K562 (cell line): Measurements from ENCODE around the gene SCAP. TPM values are rescaled to one million over a fixed set of nuclear protein-coding genes. Genes with fewer than 3 reads are reported as not detected.

Experiments
- polyA plus RNA-seq, 8 experiments: library from polyadenylated mRNA; depleted of rRNA in 4 of 8; stranded (reverse) in 5 of 8; unstranded in 3 of 8; fragments of >200 nt; fragmentation: Nextera tagmentation in 2 of 8; fragmentation: Illumina TruSeq in 1 of 8; extraction: Ambion mirVana in 2 of 8; extraction: Trizol in 1 of 8; gene quantifications; 2 replicates each; pipeline versions ENCODE4 v1.2.1 to v1.2.3, GENCODE V29; 2011 to 2014; ENCODE audit warnings: inconsistent platforms in 1 of 8, missing spikeins in 1 of 8
- total RNA-seq, 7 experiments: library from RNA; depleted of rRNA in 6 of 7; stranded (reverse); fragments of >200 nt in 6 of 7; fragmentation: Illumina TruSeq in 2 of 7; extraction: Trizol in 2 of 7; gene quantifications; 2 replicates each; pipeline versions ENCODE4 v1.2.1 to v1.2.3, GENCODE V29; 2011 to 2021; ENCODE audit warnings: low replicate concordance in 1 of 7
- TF ChIP-seq, protein P1 (sequence below): sonication (generic); formaldehyde crosslinking; IDR thresholded peaks from 2 replicates; pipeline ENCODE4 v1.8.0; 2023; ENCODE audit warnings: mild to moderate bottlenecking, missing genetic modification reagents
- TF ChIP-seq, protein P2 (sequence below): fragments of 250-450 bp; sonication (Bioruptor Pico); IDR thresholded peaks from 2 replicates; pipeline ENCODE4 v1.5.0; 2022; ENCODE audit warnings: mild to moderate bottlenecking

Gene SCAP
- total and polyA plus RNA-seq, 9 of the 15 experiments (the other 6 are each of a cell fraction or from before 2014, with no cell fraction given), result 2.6 to 104 (median 37.8) TPM

DNA sequence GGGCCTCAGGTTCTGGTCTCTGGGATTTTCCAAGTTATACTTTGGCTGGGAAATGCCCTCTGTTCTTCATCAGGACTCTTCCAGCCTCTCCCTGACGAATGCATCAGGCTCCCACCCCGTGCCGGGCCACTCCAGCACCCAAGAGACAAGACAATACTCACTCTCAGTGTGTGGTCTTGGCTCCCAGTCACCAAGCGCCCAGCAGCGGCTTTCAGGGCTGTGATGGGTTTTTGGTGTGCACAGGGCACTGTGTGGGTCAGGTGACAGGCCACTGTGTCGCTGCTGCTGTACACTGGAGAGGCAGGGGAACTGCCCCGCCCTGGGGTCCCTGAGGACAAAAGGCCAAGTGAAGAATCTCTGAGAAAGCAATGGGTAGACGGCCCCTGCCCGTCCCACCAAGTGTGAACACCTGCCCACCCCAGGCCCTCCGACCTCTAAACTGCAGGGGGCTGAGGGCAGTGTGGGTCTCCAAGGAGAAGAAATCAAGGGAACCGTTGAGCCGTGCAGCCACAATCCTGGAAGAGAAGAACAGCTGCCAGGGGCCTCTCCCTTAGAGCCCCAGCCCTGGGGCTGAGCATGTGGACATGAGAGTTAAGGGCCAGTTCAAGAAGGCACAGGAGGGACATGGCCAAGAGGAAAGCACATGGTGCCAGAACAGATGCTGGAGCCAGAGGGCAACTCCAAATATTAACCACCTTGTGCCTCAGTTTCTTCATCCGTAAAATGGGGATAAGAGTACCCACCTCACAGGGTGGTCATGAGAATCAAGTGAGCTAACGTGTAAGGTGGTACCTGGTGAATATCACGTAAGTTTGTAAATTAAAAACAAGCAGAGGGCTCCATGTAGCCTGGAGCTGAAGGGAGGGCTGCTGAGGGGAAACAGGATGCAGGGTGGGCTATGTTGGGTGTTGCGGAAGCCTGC lies 60.8 kb downstream of the SCAP start (continued):
- TF ChIP-seq, protein P1, sequence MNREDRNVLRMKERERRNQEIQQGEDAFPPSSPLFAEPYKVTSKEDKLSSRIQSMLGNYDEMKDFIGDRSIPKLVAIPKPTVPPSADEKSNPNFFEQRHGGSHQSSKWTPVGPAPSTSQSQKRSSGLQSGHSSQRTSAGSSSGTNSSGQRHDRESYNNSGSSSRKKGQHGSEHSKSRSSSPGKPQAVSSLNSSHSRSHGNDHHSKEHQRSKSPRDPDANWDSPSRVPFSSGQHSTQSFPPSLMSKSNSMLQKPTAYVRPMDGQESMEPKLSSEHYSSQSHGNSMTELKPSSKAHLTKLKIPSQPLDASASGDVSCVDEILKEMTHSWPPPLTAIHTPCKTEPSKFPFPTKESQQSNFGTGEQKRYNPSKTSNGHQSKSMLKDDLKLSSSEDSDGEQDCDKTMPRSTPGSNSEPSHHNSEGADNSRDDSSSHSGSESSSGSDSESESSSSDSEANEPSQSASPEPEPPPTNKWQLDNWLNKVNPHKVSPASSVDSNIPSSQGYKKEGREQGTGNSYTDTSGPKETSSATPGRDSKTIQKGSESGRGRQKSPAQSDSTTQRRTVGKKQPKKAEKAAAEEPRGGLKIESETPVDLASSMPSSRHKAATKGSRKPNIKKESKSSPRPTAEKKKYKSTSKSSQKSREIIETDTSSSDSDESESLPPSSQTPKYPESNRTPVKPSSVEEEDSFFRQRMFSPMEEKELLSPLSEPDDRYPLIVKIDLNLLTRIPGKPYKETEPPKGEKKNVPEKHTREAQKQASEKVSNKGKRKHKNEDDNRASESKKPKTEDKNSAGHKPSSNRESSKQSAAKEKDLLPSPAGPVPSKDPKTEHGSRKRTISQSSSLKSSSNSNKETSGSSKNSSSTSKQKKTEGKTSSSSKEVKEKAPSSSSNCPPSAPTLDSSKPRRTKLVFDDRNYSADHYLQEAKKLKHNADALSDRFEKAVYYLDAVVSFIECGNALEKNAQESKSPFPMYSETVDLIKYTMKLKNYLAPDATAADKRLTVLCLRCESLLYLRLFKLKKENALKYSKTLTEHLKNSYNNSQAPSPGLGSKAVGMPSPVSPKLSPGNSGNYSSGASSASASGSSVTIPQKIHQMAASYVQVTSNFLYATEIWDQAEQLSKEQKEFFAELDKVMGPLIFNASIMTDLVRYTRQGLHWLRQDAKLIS (CRISPR knock-in tag), result 0 out of 2 replicates have a peak, but pooled peaks have one; percentile 45
- TF ChIP-seq, protein P2, sequence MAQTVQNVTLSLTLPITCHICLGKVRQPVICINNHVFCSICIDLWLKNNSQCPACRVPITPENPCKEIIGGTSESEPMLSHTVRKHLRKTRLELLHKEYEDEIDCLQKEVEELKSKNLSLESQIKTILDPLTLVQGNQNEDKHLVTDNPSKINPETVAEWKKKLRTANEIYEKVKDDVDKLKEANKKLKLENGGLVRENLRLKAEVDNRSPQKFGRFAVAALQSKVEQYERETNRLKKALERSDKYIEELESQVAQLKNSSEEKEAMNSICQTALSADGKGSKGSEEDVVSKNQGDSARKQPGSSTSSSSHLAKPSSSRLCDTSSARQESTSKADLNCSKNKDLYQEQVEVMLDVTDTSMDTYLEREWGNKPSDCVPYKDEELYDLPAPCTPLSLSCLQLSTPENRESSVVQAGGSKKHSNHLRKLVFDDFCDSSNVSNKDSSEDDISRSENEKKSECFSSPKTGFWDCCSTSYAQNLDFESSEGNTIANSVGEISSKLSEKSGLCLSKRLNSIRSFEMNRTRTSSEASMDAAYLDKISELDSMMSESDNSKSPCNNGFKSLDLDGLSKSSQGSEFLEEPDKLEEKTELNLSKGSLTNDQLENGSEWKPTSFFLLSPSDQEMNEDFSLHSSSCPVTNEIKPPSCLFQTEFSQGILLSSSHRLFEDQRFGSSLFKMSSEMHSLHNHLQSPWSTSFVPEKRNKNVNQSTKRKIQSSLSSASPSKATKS (CRISPR knock-in tag), result no peak
